Hepatocyte (in vitro differentiated cells): ENCODE results near the gene HORMAD2. TPM values are rescaled to one million over a fixed set of nuclear protein-coding genes. Genes with fewer than 3 reads are reported as not detected.

ENCODE experiments used
- DNase-seq: peaks from one replicate; pipeline ENCODE4 v3.0.0-alpha.2; 2016; ENCODE audit warnings: low spot score
- H2AFZ ChIP-seq: fragments of 200-600 bp; sonication (generic); 2 replicates; pipeline ENCODE4 v1.6.0; 2016; ENCODE audit warnings: antibody characterized with exemption, mild to moderate bottlenecking
- H3K27ac ChIP-seq: fragments of 200-600 bp; sonication (generic); 2 replicates; pipeline ENCODE4 v1.5.1; 2016; ENCODE audit warnings: mild to moderate bottlenecking
- H3K27me3 ChIP-seq: fragments of 200-600 bp; sonication (generic); 2 replicates; pipeline ENCODE4 v1.6.1; 2016
- H3K36me3 ChIP-seq: fragments of 200-600 bp; sonication (generic); replicated peaks from 2 replicates; pipeline ENCODE4 v1.5.1; 2016; ENCODE audit warnings: low read depth; ENCODE audit not compliant: insufficient read depth
- H3K4me1 ChIP-seq: fragments of 200-600 bp; sonication (generic); 2 replicates; pipeline ENCODE4 v1.5.1; 2016; ENCODE audit warnings: mild to moderate bottlenecking, moderate library complexity; ENCODE audit not compliant: insufficient read depth
- H3K4me2 ChIP-seq: fragments of 200-600 bp; sonication (generic); 2 replicates; pipeline ENCODE4 v1.6.0; 2016
- H3K4me3 ChIP-seq: fragments of 200-600 bp; sonication (generic); 2 replicates; pipeline ENCODE4 v1.5.1; 2016; ENCODE audit warnings: mild to moderate bottlenecking
- H3K79me2 ChIP-seq: fragments of 200-600 bp; sonication (generic); 2 replicates; pipeline ENCODE4 v1.6.0; 2017; ENCODE audit warnings: mild to moderate bottlenecking
- H3K9me2 ChIP-seq: fragments of 200-600 bp; sonication (generic); replicated peaks from 2 replicates; pipeline ENCODE4 v1.6.0; 2017; ENCODE audit warnings: mild to moderate bottlenecking; ENCODE audit not compliant: insufficient read depth
- H3K9me3 ChIP-seq: fragments of 200-600 bp; sonication (generic); 2 replicates; pipeline ENCODE4 v1.5.1; 2016; ENCODE audit warnings: low read depth, mild to moderate bottlenecking
- H4K20me1 ChIP-seq: fragments of 200-600 bp; sonication (generic); 2 replicates; pipeline ENCODE4 v1.6.0; 2016; ENCODE audit warnings: mild to moderate bottlenecking; ENCODE audit not compliant: insufficient read depth, poor library complexity, severe bottlenecking
- EZH2 ChIP-seq: fragments of 200-600 bp; sonication (generic); IDR thresholded peaks from 2 replicates; pipeline ENCODE4 v1.6.1; 2016; ENCODE audit warnings: antibody characterized with exemption, mild to moderate bottlenecking, borderline replicate concordance
- EZH2phosphoT487 ChIP-seq: fragments of 200-600 bp; sonication (generic); IDR thresholded peaks from one replicate; pipeline ENCODE4 v1.6.1; 2018; ENCODE audit warnings: antibody characterized with exemption, mild to moderate bottlenecking, low read depth, moderate library complexity; ENCODE audit not compliant: unreplicated experiment, severe bottlenecking
- WGBS: methylation state at CpG from one replicate; pipeline ENCODE4 v1.1.6; 2016; ENCODE audit warnings: low lambda C conversion rate; ENCODE audit errors: missing lambda C conversion rate; 5-methylcytosine and 5-hydroxymethylcytosine counted together
- polyA plus RNA-seq: library from polyadenylated mRNA; unstranded; fragments of >200 nt; fragmentation: Nextera tagmentation; extraction: Ambion mirVana; gene quantifications from 2 replicates; pipeline ENCODE4 v1.2.1, GENCODE V29; 2016
- total RNA-seq: library from RNA; depleted of rRNA; stranded (reverse); fragments of >200 nt; gene quantifications from 2 replicates; pipeline ENCODE4 v1.2.3, GENCODE V29; 2014
- TF ChIP-seq, protein P1 (sequence below): fragments of 200-600 bp; sonication (generic); IDR thresholded peaks from 2 replicates; pipeline ENCODE4 v1.5.1; 2016; ENCODE audit warnings: antibody characterized with exemption, mild to moderate bottlenecking; ENCODE audit not compliant: poor library complexity

HORMAD2 gene
- total and polyA plus RNA-seq, 2 experiments from 2014 or later = not detected

DNA sequence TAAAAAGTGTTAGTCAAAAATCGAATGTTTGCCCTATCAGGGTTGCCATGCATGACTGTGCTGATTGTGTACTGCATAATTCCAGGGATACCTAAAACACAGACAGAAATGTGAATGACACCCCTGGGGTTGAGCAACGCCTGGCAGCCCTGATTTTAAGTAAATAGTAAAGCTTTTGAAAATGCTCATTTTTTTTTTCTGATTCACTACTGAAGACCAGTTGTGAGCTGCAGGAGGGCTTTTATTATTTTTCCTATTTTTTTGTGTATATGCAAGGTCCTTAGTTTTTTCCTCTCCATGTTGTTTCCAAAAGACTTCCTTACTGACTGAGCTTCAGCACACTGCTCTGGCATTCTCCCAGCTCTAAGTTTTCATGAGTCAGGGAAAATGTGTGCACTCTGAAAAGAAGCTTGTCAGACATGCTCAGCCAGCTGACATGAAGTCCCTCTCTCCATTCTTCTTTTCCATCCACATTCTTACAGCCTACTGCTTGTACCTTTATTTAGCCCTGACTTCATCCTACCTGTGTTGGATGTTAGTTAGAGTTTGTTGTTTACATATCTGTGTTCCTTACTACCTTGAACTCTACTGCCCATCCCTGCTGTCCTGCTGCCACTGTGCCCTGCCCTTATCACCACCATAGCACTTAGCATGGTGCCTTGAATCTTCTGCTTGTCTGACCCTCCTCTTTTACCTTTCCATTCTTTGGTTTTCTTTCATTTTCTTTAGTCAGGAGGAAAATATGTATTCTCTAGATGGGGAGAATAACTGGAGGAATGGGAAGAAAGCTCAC lies 79.5 kb downstream of the HORMAD2 start:
- DNase-seq = peak; percentile 73

GRCh38 chr22:30161051-30161469 lies 80.8 kb downstream of the HORMAD2 start:
- H3K9me3 ChIP-seq = no peaks in the 10 kb centered on the region
- no peak for TF ChIP-seq EZH2
- no peak for TF ChIP-seq EZH2phosphoT487
- TF ChIP-seq, protein P1, sequence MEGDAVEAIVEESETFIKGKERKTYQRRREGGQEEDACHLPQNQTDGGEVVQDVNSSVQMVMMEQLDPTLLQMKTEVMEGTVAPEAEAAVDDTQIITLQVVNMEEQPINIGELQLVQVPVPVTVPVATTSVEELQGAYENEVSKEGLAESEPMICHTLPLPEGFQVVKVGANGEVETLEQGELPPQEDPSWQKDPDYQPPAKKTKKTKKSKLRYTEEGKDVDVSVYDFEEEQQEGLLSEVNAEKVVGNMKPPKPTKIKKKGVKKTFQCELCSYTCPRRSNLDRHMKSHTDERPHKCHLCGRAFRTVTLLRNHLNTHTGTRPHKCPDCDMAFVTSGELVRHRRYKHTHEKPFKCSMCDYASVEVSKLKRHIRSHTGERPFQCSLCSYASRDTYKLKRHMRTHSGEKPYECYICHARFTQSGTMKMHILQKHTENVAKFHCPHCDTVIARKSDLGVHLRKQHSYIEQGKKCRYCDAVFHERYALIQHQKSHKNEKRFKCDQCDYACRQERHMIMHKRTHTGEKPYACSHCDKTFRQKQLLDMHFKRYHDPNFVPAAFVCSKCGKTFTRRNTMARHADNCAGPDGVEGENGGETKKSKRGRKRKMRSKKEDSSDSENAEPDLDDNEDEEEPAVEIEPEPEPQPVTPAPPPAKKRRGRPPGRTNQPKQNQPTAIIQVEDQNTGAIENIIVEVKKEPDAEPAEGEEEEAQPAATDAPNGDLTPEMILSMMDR = no peak

More for the DNA sequence above, 79.5 kb downstream of the HORMAD2 start:
- Histone ChIP-seq H3K4me1 (peaks cover 5% of the 10 kb centered on the region), H3K9me3 (no peaks in the 10 kb centered on the region), H3K27me3 (no peaks in the 10 kb centered on the region), H3K36me3 (no peaks in the 10 kb centered on the region), H3K79me2 (no peaks in the 10 kb centered on the region), H3K27ac (peak overlapping the region; percentile 33), H3K4me2 (no peak overlapping the region), H4K20me1 (no peaks in the 10 kb centered on the region), H3K4me3 (no peak overlapping the region), H2AFZ (no peak overlapping the region), H3K9me2 (no peaks in the 10 kb centered on the region)
- WGBS = 77% methylated on average over 2 of the region's 2 CpGs
- no peak for TF ChIP-seq EZH2phosphoT487
- TF ChIP-seq, protein P1 = no peak

DNA sequence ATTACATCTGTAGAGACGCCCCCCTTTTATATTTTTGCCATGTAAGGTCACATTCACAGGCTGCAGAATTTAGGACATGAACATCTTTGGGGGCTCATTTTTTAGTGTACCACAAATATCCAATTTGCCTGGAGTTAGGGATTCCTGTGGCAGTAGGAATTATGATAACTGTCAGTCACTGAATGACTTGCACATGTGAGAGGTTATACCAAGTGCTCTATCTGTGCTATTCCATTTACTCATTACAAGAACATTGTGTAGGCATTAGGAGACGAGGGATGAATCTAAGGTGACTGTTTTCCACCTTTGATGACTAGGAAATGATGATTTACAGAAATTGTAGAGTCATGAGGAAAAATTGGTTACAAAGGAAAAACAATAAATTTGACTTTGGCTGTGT lies 87.0 kb downstream of the HORMAD2 start:
- no peaks in the 10 kb centered on the region for H3K36me3 ChIP-seq
- DNase-seq = no peak
- no peak for TF ChIP-seq EZH2phosphoT487
- H3K9me2 ChIP-seq = no peaks in the 10 kb centered on the region
- H3K27me3 ChIP-seq = no peaks in the 10 kb centered on the region
- no peaks in the 10 kb centered on the region for H4K20me1 ChIP-seq
- no peak overlapping the region for H3K4me3 ChIP-seq
- H3K4me1 ChIP-seq = no peaks in the 10 kb centered on the region
- H3K27ac ChIP-seq = no peak overlapping the region
- no peaks in the 10 kb centered on the region for H3K9me3 ChIP-seq
- H3K4me2 ChIP-seq = no peak overlapping the region
- H2AFZ ChIP-seq = no peak overlapping the region
- H3K79me2 ChIP-seq = no peaks in the 10 kb centered on the region
- WGBS = 42% methylated on average over 2 of the region's 2 CpGs

More at GRCh38 chr22:30161051-30161469, 80.8 kb downstream of the HORMAD2 start:
- peaks cover 5% of the 10 kb centered on the region for H3K4me1 ChIP-seq
- no peak overlapping the region for H3K4me2 ChIP-seq
- H3K36me3 ChIP-seq = no peaks in the 10 kb centered on the region
- H2AFZ ChIP-seq = no peak overlapping the region
- no peak overlapping the region for H3K4me3 ChIP-seq
- H3K27ac ChIP-seq = no peak overlapping the region
- H3K9me2 ChIP-seq = no peaks in the 10 kb centered on the region
- H3K27me3 ChIP-seq = no peaks in the 10 kb centered on the region
- no peak for DNase-seq
- H4K20me1 ChIP-seq = no peaks in the 10 kb centered on the region
- H3K79me2 ChIP-seq = no peaks in the 10 kb centered on the region

DNA sequence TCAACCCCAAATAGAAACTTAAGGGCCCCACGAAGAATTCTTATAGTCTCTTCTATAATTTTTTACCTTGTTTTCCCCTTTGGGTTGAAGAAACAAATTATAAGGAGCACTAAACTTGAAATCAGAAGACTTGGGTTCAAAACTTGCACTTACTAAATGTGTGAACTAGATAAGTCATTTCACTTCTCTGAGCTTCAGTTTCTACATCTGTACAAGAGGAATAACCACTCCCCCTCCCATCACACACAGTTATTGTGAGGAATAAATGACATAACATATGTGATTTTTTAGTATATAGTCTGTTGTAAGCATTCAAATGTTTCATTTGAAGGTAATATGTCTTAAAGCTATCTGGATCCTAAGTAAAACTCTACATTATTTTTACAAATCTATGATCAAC lies 87.5 kb downstream of the HORMAD2 start:
- no peaks in the 10 kb centered on the region for H4K20me1 ChIP-seq
- H3K36me3 ChIP-seq = no peaks in the 10 kb centered on the region
- no peaks in the 10 kb centered on the region for H3K79me2 ChIP-seq
- no peaks in the 10 kb centered on the region for H3K9me2 ChIP-seq
- no peaks in the 10 kb centered on the region for H3K4me1 ChIP-seq
- no peak overlapping the region for H3K4me3 ChIP-seq
- TF ChIP-seq EZH2phosphoT487 (no peak), EZH2 (no peak)
- TF ChIP-seq, protein P1 = no peak
- DNase-seq = no peak
- no peaks in the 10 kb centered on the region for H3K27me3 ChIP-seq
- H3K4me2 ChIP-seq = no peak overlapping the region
- 72% methylated on average over 1 of the region's 1 CpG for WGBS
- no peaks in the 10 kb centered on the region for H3K9me3 ChIP-seq
- H3K27ac ChIP-seq = no peak overlapping the region
- H2AFZ ChIP-seq = no peak overlapping the region
